Smooth muscle cell of trachea (primary cell): ENCODE measurements around the gene F8. TPM values are rescaled to one million over a fixed set of nuclear protein-coding genes. Genes with fewer than 3 reads are reported as not detected.

ENCODE experiments used
- total RNA-seq: library from RNA; depleted of rRNA; stranded (reverse); fragments of >200 nt; gene quantifications from 2 replicates; pipeline ENCODE4 v1.2.1, GENCODE V29; 2014

Gene F8
- total RNA-seq: 5.5 and 9.4 TPM in 2 replicates

GRCh38 chrX:155022585-155022984, at the start of gene F8:
Gene F8 (minus strand): TSS chrX:155022723. CDS start chrX:155022552, 171 bp downstream.

GRCh38 chrX:155070975-155071693, 48.6 kb upstream of the F8 start, which contains the start of the genes BRCC3, CMC4 and MTCP1:
Gene BRCC3 (plus strand): TSS chrX:155071508. CDS start chrX:155071528, 20 bp downstream.
Gene CMC4 (minus strand): TSS chrX:155071136. CDS start chrX:155064023, 7,113 bp downstream.
Gene MTCP1 (minus strand): TSS chrX:155071136. CDS start chrX:155066010, 5,126 bp downstream.

GRCh38 chrX:155026727-155027508, 4.4 kb upstream of the F8 start, which contains the start of gene FUNDC2:
Gene FUNDC2 (plus strand): TSS chrX:155026844. CDS start chrX:155026939, 95 bp downstream.

GRCh38 chrX:154886069-154886788, 136.3 kb downstream of the F8 start, which contains the start of gene F8A1:
Gene F8A1 (plus strand): TSS chrX:154886355. CDS start chrX:154886375, 20 bp downstream.

GRCh38 chrX:154834562-154834961, 188.0 kb downstream of the F8 start, which contains the start of gene SMIM9:
Gene SMIM9 (minus strand): TSS chrX:154834662. CDS start chrX:154830856, 3,806 bp downstream.

GRCh38 chrX:154804957-154805695, 217.4 kb downstream of the F8 start, which contains the start of gene MPP1:
Gene MPP1 (minus strand): TSS chrX:154805485. CDS start chrX:154805373, 112 bp downstream.

Other genes with a start within 250 kb of the F8 start
- gene MPP1, start 217.2 kb downstream of the F8 start, total RNA-seq: 38.7 and 49.1 TPM in 2 replicates
- not detected in 2 replicates for gene SMIM9, start 188.1 kb downstream of the F8 start, total RNA-seq
- gene F8A1, start 136.4 kb downstream of the F8 start, total RNA-seq: 8.3 TPM in 1 of 2 replicates, not detected in the other
- 28.9 and 51.1 TPM in 2 replicates for gene FUNDC2, start 4.1 kb upstream of the F8 start, total RNA-seq
- 11.2 and 11.6 TPM in 2 replicates for gene CMC4, start 48.4 kb upstream of the F8 start, total RNA-seq
- gene MTCP1, start 48.4 kb upstream of the F8 start, total RNA-seq: 4.0 and 9.5 TPM in 2 replicates
- 12.7 and 19.5 TPM in 2 replicates for gene BRCC3, start 48.8 kb upstream of the F8 start, total RNA-seq
- gene VBP1, start 193.7 kb upstream of the F8 start, total RNA-seq: 42.5 and 97.0 TPM in 2 replicates
- gene RAB39B, start 241.8 kb upstream of the F8 start, total RNA-seq: 1.3 and 1.7 TPM in 2 replicates